ENCODE results near the gene MAPK8IP3. TPM values are rescaled to one million over a fixed set of nuclear protein-coding genes. Genes with fewer than 3 reads are reported as not detected.

MAPK8IP3 gene
- total RNA-seq, 1 donor from 2014 or later: 201 TPM

DNA sequence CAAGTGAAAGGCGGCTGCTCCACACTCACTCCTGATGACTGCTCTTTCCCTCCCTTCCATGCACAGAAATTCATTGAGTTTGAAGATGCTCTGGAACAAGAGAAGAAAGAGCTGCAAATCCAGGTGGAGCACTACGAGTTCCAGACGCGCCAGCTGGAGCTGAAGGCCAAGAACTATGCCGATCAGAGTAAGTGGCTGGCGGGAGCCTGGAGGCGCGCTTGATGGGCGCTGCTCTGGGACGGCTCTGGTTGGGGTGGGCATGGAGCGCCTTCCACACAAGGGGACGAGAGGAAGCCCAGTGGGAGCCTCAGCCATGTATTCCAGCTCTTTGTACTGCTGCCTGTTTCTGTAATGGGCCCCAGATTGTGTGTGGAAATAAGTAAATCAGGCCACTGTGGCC lies 18.5 kb downstream of the MAPK8IP3 start:
- ChIA-PET POLR2A (interaction anchor here (1.0 kb wide), 1 partner anchor 44 kb away, joined by 3 read pairs; no protein-coding TSS in a partner anchor), CTCF (interaction anchor here (1.5 kb wide), 1 partner anchor 33 kb away, joined by 5 read pairs; no protein-coding TSS in a partner anchor)
- Mint-ChIP-seq H3K9me3 (no peaks in the 10 kb centered on the region), H3K27ac (no peak overlapping the region), H3K4me3 (no peak overlapping the region), H3K36me3 (ENCODE audit: low read depth) (peaks cover 39% of the 10 kb centered on the region), H3K4me1 (peaks cover 63% of the 10 kb centered on the region), H3K27me3 (no peaks in the 10 kb centered on the region)
- TF ChIP-seq, protein P1, sequence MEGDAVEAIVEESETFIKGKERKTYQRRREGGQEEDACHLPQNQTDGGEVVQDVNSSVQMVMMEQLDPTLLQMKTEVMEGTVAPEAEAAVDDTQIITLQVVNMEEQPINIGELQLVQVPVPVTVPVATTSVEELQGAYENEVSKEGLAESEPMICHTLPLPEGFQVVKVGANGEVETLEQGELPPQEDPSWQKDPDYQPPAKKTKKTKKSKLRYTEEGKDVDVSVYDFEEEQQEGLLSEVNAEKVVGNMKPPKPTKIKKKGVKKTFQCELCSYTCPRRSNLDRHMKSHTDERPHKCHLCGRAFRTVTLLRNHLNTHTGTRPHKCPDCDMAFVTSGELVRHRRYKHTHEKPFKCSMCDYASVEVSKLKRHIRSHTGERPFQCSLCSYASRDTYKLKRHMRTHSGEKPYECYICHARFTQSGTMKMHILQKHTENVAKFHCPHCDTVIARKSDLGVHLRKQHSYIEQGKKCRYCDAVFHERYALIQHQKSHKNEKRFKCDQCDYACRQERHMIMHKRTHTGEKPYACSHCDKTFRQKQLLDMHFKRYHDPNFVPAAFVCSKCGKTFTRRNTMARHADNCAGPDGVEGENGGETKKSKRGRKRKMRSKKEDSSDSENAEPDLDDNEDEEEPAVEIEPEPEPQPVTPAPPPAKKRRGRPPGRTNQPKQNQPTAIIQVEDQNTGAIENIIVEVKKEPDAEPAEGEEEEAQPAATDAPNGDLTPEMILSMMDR (IDR thresholded peaks at IDR 0.05): no peak
- DNase-seq (no peak), ATAC-seq (ENCODE audit: low read depth) (no peak)
- intact Hi-C loops (cut with micrococcal nuclease): no loop called here

DNA sequence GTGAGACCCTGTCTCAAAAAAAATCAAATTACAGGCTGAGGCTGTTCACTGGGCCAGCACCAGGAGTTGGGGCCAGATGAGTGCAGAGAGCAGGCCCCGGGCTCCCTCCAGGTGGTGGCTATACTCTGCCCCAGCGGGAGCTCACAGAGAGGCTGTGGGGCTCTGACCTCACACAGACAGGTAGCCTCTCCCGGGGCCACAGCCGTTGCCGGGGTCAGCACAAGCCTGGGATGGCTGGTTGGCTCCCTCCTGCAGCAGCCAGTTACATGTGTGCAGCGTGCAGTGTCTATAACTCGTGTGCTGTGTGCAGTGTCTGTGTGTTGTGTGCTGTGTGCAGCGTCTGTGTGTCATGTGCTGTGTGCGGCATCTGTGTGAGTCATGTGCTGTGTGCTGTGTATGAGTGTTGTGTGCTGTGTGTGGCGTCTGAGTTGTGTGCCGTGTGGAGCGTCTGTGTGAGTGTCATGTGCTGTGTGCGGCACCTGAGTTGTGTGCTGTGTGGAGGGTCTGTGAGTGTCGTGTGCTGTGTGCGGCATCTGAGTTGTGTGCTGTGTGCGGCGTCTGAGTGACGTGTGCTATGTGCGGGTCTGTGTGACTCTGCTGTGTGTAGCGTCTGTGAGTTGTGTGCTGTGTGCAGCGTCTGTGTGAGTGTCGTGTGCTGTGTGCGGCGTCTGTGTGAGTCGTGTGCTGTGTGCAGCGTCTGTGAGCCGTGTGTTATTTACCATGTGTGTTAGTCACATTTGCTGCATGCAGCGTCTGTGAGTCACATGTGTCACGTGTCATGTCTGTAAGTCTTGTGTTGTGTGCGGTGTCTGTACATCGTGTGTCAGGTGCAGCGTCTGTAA lies 20.9 kb downstream of the MAPK8IP3 start:
- TF ChIP-seq, protein P1 (IDR thresholded peaks at IDR 0.05): no peak
- ATAC-seq (ENCODE audit: low read depth) (no peak), DNase-seq (no peak)
- Mint-ChIP-seq H3K4me3 (no peak overlapping the region), H3K9me3 (no peaks in the 10 kb centered on the region), H3K27me3 (no peaks in the 10 kb centered on the region), H3K4me1 (peaks cover 47% of the 10 kb centered on the region), H3K27ac (no peak overlapping the region), H3K36me3 (ENCODE audit: low read depth) (peaks cover 50% of the 10 kb centered on the region)
- ChIA-PET POLR2A (interaction anchor here (0.8 to 1.3 kb wide), 2 partner anchors 21 to 23 kb away, joined by 3 to 4 read pairs; partner anchors contain the start of gene MAPK8IP3), CTCF (interaction anchor here (1.1 kb wide), 1 partner anchor 46 kb away, joined by 3 read pairs; the partner anchor contains the start of genes EME2 and MRPS34)
- intact Hi-C loops (cut with micrococcal nuclease): no loop called here

DNA sequence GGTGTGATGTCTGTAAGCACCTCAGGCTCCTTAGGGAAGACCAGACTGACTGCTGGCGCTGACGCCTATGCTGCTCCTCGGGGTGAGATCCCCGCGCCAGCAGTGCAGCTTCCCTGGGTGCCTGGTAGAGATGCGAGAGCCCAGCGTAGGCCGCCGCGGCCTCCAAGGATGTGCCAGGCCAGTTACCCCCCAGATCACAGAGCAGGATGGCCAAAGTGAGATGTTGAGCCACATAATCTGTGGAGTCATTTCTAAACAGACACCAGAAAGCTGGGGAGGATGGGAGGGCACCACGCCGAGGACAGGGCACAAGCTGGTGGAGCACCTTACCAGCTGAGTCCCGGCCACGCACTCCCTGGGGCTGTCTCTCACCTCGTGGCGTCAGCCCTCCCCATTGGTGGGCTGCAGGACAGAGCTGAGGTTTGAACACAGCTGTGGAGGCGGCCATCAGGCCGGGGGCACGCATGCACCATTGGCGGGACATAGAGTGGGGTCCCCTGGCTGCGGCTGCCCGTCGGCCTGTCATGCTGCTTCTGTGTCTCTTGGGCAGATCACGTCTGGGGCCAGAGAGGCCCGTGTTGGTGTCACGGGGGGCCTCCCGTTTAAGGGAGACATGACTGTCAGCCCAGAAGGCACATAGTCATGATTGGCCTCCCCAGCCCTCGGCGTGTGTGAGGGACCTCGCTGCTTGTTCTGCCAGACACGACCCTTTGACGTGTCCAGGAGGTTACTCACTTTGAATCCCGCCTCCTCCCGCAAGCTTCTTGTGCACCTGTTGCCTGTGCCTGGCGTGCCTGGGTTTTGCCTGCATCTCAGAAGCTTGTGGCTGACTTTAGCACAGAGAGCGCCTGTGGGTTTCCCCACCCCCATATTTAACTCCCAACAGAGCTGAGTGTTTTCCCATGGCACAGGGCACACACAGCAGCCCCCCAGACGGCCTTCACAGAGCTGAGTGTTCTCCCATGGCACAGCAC lies 21.9 kb downstream of the MAPK8IP3 start:
- ChIA-PET CTCF (interaction anchor here (1.1 kb wide), 1 partner anchor 45 kb away, joined by 3 read pairs; the partner anchor contains the start of genes EME2 and MRPS34), POLR2A (interaction anchor here (0.8 kb wide), 1 partner anchor 22 kb away, joined by 3 read pairs; no protein-coding TSS in a partner anchor)
- Mint-ChIP-seq H3K4me3 (no peak overlapping the region), H3K9me3 (no peaks in the 10 kb centered on the region), H3K27ac (no peak overlapping the region), H3K27me3 (no peaks in the 10 kb centered on the region), H3K4me1 (peaks cover 37% of the 10 kb centered on the region), H3K36me3 (ENCODE audit: low read depth) (peaks cover 61% of the 10 kb centered on the region)
- no peak for DNase-seq
- TF ChIP-seq, protein P1 (IDR thresholded peaks at IDR 0.05): no peak
- intact Hi-C loops (cut with micrococcal nuclease): no loop called here
- ATAC-seq (ENCODE audit: low read depth): no peak

DNA sequence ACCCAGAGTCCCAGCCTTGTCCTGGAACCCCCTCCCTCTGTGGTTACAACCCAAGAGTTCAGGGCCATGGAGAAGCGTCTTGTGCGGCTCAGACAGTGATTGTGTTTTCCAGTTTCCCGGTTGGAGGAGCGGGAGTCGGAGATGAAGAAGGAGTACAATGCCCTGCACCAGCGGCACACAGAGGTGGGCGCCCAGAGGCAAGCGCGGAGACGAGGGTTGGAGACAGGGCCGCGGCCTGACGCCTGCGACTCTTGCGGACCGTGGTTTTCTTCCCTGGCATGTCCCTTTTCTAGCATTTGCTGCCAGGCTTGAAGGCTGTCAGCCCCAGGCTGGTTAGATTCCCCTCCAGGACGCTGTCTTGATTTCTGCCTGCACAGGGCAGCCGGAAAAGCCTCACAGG lies 23.0 kb downstream of the MAPK8IP3 start:
- Mint-ChIP-seq H3K27ac (no peak overlapping the region), H3K4me3 (no peak overlapping the region), H3K9me3 (no peaks in the 10 kb centered on the region), H3K36me3 (ENCODE audit: low read depth) (peaks cover 68% of the 10 kb centered on the region), H3K27me3 (no peaks in the 10 kb centered on the region), H3K4me1 (peaks cover 26% of the 10 kb centered on the region)
- DNase-seq (no peak), ATAC-seq (ENCODE audit: low read depth) (no peak)
- TF ChIP-seq, protein P1 (IDR thresholded peaks at IDR 0.05): no peak
- intact Hi-C loops (cut with micrococcal nuclease): no loop called here
- ChIA-PET POLR2A (no interaction called here), CTCF (no interaction called here)

Data from activated B cell treated with CpG ODN at 0.5 μM for 24 hours (primary cell).